ENCODE results near the gene CNGA3.

CNGA3 gene

GRCh38 chr2:98378196-98378595 lies 31.9 kb downstream of the CNGA3 start:
- DNase-seq (ENCODE audit: low read depth), result no peak

DNA sequence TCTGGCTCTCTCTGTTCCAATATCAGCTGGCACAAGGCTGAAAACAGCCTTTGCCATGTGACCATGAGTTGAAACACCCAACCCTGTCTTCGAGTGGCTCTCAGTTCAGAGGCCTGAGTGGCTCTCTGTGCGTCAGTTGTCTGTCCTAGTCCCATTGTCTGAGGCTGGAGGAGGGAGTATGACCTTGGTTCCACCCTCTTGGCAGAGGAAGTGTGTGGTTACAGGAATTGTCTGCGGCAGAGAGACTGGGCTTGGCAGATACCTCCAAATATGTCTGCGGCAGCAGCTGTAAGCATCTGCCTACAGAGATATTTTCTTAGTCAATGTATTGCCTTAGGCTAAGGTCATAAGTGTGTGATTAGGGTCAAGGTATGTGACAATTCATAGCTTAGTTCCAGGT lies 32.6 kb downstream of the CNGA3 start:
- peak; percentile 44 for DNase-seq (ENCODE audit: low read depth)

DNA sequence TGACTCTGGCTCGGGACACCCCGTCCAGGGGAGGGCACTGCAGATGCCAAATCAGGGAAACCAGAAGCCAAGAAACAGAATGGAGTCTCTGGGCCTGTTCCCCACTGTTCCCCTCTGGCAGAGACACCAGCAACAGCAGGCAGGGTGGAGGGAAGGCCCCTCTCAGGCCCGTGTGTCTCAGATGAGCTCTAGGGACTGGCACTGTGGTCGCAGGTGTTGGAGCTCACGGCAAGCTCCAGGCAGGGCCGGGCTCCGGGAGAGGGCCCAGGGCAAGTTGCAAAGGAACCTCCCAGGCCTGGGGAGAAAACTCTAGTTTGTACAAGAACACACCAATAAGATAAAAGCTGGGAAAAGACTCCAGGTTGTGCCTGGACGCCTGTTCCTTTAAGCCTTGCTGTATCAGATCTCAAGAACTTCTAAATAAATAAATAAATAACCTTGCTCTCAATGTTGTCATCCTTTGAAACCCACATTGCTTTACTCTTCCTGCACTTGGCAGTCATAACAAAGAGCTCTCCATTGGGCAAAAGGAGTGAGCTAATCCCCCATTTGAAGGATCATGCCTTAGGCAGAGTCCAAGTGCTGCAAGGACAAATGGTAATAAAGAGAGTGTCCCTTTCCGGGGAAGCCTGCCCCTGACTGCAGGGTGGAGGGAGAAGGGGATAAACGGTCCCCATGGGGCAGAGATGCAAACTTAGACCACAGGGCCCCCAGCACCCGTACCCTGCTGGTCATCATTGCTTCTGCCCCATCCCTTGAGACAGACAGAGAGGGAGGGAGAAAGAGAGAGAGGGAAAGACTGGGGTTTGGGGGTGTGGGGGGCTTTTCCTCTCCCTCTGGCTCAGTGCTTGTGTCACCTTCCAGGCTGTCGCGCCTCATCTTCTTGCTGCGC lies 33.3 kb downstream of the CNGA3 start:
- no peak for DNase-seq (ENCODE audit: low read depth)

- no peak for DNase-seq (ENCODE audit: low read depth)
Observed at GRCh38 chr2:98380203-98380535, 33.9 kb downstream of the CNGA3 start.

GRCh38 chr2:98381494-98381893 lies 35.2 kb downstream of the CNGA3 start:
- no peak for DNase-seq (ENCODE audit: low read depth)

DNA sequence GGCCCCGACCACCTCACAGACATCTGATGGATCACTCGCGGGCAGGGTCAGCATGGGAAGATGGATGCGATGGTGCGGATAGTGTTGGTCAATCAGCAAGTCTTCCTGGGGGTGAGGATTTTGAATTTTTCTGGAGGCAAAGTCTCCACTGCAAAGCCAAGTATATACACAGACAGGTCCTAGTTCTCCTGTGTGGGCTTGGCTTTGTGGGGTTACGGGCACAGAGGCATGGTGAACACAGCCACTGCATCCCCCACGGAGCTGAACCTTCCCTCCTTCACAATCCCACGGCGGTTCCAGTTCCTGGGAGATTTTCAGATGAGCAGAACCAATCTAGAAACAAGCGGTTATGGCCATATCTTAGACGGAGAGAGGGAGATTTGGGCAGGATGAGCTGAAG lies 35.8 kb downstream of the CNGA3 start:
- DNase-seq (ENCODE audit: low read depth), result no peak

DNA sequence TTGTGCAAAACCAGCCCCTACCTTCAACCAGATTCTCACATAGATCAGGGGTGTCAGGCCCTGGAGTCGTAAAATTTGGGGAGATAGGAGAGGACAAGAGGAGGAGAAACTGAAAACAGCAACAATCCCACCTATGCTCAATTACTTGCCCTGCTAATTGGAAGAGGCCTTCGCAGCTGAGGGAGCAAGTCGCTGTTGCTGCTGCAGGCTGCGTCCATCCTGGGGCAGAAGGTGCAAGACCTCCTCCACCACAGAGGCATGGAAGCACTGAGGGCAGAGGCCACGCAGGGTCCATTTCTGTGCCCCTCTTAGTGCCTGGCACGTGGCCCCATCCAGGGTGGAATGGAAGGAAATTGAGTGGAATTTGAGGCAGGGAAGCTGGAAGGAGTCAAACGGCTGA lies 36.5 kb downstream of the CNGA3 start:
- no peak for DNase-seq (ENCODE audit: low read depth)

DNA sequence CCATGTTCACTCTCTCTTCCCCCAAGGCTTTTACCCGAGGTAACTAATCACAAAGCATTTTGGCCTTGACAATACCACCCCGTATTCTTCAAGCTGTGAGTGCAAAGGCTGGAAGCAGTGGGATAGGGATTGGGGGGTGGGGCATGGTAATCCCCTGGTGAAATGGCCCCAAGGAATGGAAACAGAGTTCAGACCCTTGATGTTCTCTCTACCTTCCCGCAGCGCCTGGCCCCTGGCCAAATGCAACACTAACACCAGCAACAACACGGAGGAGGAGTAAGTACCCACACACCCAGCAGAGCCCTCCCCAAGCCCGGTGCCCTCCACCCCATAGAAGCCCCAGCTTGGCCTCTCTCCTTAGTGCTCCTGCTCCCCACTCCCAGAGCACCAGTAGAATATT lies 36.9 kb downstream of the CNGA3 start:
- DNase-seq (ENCODE audit: low read depth), result no peak

DNA sequence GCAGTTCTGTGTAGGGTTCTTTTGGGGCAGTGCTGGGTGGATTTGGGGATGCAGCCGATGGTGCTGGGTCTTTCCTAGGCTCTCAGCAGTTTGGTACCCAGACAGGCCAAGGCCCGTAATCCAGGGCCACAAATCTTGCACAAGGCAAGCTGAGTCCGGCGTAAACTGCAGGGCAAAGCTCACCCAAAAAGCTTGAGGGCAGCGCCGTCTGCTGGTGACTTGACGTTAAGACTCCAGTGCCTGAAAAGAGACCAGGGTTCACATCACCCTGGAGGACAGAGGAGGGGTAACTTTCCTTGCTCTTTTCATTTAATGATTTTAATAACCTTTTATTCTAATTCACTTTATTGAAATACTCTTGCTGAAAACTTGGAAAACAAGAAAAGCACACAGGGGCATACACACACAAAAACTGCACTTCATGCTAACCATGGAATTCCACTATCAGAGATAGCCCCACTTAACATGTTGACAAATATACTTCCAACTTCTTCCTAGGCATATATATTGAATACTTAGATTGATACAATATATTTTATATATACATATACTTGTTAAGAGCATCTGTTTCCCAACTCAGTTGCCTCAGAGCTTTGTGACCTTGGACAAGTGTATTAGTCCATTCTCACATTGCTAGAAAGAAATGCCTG lies 38.9 kb downstream of the CNGA3 start:
- peak; percentile 48 for DNase-seq (ENCODE audit: low read depth)

DNA sequence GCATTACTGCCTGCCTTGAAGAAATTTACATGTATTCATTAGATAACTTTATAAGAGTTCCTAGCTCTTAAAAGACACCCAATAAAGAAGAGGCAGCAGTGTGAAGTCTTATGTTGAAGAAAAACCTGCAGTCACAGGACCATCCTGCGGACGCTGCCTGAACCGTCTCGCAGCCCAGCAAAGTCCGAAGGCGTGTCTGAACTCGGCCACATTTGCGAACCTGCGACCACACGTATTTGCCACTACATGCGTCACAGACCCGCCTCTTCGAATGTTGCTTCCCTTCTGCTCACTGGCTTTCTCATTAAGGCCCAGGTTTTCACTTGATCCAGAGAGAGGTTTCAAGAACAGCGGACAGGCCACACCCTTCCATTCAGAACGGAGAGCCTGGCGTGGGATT lies 41.2 kb downstream of the CNGA3 start:
- no peak for DNase-seq (ENCODE audit: low read depth)

- no peak for DNase-seq (ENCODE audit: low read depth)
Observed at GRCh38 chr2:98388081-98388480, 41.8 kb downstream of the CNGA3 start.

DNA sequence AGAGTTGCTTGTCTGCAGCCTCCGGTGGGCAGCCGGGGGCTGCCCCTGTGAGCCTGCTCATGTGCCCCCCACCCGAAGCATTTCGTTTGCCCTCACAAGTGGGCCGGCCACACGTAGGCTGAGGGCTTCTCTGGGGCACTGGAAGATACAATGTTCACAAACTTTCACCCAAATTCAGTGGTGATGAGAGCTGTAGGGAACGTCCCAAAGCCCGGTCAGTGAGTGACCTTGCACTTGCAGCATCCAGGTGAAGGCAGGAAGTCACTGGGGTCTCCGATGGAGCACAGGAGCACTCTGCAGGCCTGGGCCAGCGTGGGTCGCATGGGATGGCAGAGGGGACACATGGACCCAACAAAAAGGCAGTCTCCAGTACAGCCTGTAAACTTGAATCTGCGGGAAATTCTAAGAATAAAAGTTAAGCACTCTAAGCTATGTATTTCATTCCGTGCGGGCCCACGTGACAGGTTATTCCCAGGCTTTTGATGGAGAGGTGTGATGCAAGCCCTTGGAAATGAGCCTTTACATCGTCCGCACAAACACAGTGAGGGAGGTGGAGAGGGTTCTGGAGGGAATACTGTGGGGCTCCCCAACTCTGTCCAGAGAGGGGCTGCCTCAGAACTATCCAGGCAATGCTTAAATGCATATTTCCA lies 42.5 kb downstream of the CNGA3 start:
- no peak for DNase-seq (ENCODE audit: low read depth)

DNA sequence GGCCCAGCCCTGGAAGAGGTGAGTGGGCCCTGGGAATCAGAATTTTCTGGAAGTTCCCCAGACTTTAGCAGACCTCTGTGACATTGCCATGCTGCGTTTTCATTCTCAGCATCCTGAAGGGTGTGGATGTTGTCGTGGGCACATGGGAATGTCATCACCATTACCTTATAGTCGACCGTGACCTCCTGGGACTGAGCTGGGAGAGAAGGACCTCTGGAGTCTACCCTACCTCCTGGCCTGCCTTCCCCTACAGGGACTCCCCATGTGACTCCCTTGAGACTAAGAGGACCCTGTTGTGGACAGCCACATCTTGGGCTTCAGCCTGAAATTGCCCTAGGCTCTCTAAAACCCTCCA lies 43.0 kb downstream of the CNGA3 start:
- DNase-seq (ENCODE audit: low read depth), result no peak

- no peak for DNase-seq (ENCODE audit: low read depth)
Observed at GRCh38 chr2:98390571-98391476, 44.6 kb downstream of the CNGA3 start.

DNA sequence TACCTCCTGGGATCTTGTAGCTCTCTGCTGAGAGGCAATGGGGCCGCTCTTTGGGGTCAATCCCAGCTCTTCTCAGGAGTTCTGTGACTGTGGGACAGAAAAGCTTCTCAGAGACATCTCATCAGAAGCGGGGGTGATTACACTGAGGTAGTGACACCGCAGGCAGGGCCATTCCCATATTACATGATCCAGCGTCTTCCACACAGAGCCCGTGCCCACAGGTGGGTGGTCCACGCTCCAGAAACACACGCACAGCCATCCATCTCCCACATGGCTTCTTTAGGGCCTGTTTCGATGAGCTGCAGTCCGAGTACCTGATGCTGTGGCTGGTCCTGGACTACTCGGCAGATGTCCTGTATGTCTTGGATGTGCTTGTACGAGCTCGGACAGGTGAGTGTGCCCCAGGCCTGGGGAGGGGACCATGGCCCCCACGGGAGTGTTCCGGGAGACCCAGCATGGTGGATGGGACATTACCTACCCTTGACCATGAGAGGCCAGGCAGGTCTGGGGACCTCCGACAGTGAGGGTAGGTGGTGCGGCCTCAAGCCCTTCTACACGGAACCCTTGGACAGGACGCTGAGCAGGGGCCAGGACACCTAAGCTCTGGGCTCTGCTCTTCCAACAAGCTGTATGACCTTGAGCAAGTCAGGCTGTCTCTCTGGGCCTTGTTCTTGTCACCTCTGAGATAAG lies 45.5 kb downstream of the CNGA3 start:
- no peak for DNase-seq (ENCODE audit: low read depth)

DNA sequence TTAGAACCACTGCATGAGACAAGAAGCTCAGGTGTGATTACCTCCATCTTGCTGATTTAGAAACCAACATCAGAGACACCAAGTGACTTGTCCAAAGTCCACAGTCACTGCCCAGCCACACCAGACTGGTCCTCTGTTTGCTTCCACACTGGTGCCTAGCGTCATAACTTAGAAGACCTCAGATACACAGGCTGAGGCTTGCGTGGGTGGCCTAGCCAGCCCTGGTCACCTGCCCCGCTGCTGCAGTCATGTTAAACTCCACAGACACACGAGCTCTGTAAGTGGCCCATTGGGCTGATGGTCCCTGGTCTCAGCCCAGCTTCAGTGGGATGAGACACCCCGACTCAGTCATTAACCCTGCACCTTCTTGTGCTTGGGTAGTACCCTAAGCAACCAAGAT lies 47.1 kb downstream of the CNGA3 start:
- DNase-seq (ENCODE audit: low read depth), result no peak

- no peak for DNase-seq (ENCODE audit: low read depth)
Observed at GRCh38 chr2:98394595-98395153, 48.4 kb downstream of the CNGA3 start.

GRCh38 chr2:98395977-98396376 lies 49.7 kb downstream of the CNGA3 start:
- no peak for DNase-seq (ENCODE audit: low read depth)

DNA sequence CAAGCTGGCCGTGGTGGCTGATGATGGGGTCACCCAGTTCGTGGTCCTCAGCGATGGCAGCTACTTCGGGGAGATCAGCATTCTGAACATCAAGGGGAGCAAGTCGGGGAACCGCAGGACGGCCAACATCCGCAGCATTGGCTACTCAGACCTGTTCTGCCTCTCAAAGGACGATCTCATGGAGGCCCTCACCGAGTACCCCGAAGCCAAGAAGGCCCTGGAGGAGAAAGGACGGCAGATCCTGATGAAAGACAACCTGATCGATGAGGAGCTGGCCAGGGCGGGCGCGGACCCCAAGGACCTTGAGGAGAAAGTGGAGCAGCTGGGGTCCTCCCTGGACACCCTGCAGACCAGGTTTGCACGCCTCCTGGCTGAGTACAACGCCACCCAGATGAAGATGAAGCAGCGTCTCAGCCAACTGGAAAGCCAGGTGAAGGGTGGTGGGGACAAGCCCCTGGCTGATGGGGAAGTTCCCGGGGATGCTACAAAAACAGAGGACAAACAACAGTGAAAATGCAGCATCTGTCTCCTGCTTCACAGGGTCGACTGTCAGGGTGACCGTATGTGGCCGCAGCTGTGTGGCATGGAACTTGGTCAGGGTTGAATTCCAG lies 50.6 kb downstream of the CNGA3 start:
- DNase-seq (ENCODE audit: low read depth), result no peak

DNA sequence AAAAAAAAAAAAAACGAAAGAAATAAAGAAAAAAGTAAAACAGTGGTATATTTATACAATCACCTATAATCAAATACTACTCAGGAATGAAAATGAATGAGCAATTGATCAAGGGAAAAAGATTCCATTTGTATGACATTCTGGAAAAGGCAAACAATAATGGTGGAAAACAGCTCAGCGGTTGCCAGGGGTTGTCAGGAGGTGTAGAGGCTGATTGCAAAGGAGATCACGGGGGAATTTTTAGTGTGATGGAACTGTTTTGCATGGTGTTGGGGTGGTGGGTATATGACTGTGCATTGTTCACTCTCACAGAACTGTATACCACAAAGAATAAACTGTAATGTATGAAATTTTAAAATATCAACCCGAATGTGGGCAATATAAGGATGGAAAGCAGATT lies 52.9 kb downstream of the CNGA3 start:
- no peak for DNase-seq (ENCODE audit: low read depth)

GRCh38 chr2:98403878-98404277 lies 57.6 kb downstream of the CNGA3 start:
- DNase-seq (ENCODE audit: low read depth), result no peak
